Neural progenitor cell (in vitro differentiated cells): ENCODE data around the gene FTCD. TPM values are rescaled to one million over a fixed set of nuclear protein-coding genes. Genes with fewer than 3 reads are reported as not detected.
A peak's percentile ranks its signal among the peaks of the same experiment; 100 is the strongest.

Experiments
- DNase-seq: peaks from one replicate; pipeline ENCODE4 v3.0.0-alpha.2; 2016; ENCODE audit warnings: low spot score
- H2AFZ ChIP-seq: fragments of 200-600 bp; sonication (generic); replicated peaks from 2 replicates; pipeline ENCODE4 v1.6.1; 2016; ENCODE audit warnings: antibody characterized with exemption
- H3F3A ChIP-seq: fragments of 200-600 bp; sonication (generic); 2 replicates; pipeline ENCODE4 v1.6.1; 2016; ENCODE audit warnings: antibody characterized with exemption, low read depth
- H3K27ac ChIP-seq: fragments of 200-600 bp; sonication (generic); 2 replicates; pipeline ENCODE4 v1.5.1; 2016; ENCODE audit warnings: mild to moderate bottlenecking
- H3K27me3 ChIP-seq: fragments of 200-600 bp; sonication (generic); 2 replicates; pipeline ENCODE4 v1.6.1; 2016; ENCODE audit warnings: mild to moderate bottlenecking, moderate library complexity
- H3K36me3 ChIP-seq: fragments of 200-600 bp; sonication (generic); 2 replicates; pipeline ENCODE4 v1.5.1; 2016
- H3K4me1 ChIP-seq: fragments of 200-600 bp; sonication (generic); 2 replicates; pipeline ENCODE4 v1.6.1; 2016; ENCODE audit warnings: mixed run types
- H3K4me2 ChIP-seq: fragments of 200-600 bp; sonication (generic); 2 replicates; pipeline ENCODE4 v1.6.1; 2016
- H3K4me3 ChIP-seq: fragments of 200-600 bp; sonication (generic); 2 replicates; pipeline ENCODE4 v1.5.1; 2016
- H3K79me2 ChIP-seq: fragments of 200-600 bp; sonication (generic); 2 replicates; pipeline ENCODE4 v1.6.1; 2016; ENCODE audit warnings: low read depth
- H3K9ac ChIP-seq: fragments of 200-600 bp; sonication (generic); 2 replicates; pipeline ENCODE4 v1.6.1; 2016
- H3K9me3 ChIP-seq: fragments of 200-600 bp; sonication (generic); 2 replicates; pipeline ENCODE4 v1.5.1; 2016; ENCODE audit warnings: low read depth
- H4K20me1 ChIP-seq: fragments of 200-600 bp; sonication (generic); 2 replicates; pipeline ENCODE4 v1.6.1; 2016; ENCODE audit warnings: low read depth
- H3K27ac Mint-ChIP-seq: 3 replicates; pipeline ENCODE4 v1.8.0; 2021; ENCODE audit warnings: mixed read lengths
- H3K27me3 Mint-ChIP-seq: 2 replicates; pipeline ENCODE4 v1.8.0; 2022; ENCODE audit warnings: low read depth, mild to moderate bottlenecking, inconsistent platforms, moderate library complexity, mixed read lengths; ENCODE audit not compliant: insufficient read depth
- H3K36me3 Mint-ChIP-seq: 3 replicates; pipeline ENCODE4 v1.8.0; 2021; ENCODE audit warnings: mixed read lengths
- H3K4me1 Mint-ChIP-seq: 3 replicates; pipeline ENCODE4 v1.8.0; 2021; ENCODE audit warnings: mixed read lengths
- H3K4me3 Mint-ChIP-seq: 3 replicates; pipeline ENCODE4 v1.8.0; 2021; ENCODE audit warnings: mild to moderate bottlenecking, moderate library complexity, mixed read lengths
- H3K9me3 Mint-ChIP-seq: 3 replicates; pipeline ENCODE4 v1.8.0; 2020; ENCODE audit warnings: mixed read lengths
- EZH2 ChIP-seq: fragments of 200-600 bp; sonication (generic); IDR thresholded peaks from 2 replicates; pipeline ENCODE4 v1.6.1; 2017; ENCODE audit warnings: antibody characterized with exemption, mild to moderate bottlenecking, moderate library complexity
- EZH2phosphoT487 ChIP-seq: fragments of 200-600 bp; sonication (generic); IDR thresholded peaks from 2 replicates; pipeline ENCODE4 v1.6.1; 2017; ENCODE audit warnings: antibody characterized with exemption
- total RNA-seq: library from RNA; depleted of rRNA; stranded (reverse); fragments of >200 nt; gene quantifications from 2 replicates; pipeline ENCODE4 v1.2.3, GENCODE V29; 2015; ENCODE audit warnings: low replicate concordance
- TF ChIP-seq, protein P1 (sequence below): fragments of 200-600 bp; sonication (generic); IDR thresholded peaks from 2 replicates; pipeline ENCODE4 v1.5.1; 2017; ENCODE audit warnings: antibody characterized with exemption, mild to moderate bottlenecking

FTCD gene
- total RNA-seq, 1 donor from 2014 or later: not detected

GRCh38 chr21:46092026-46092764, 63.2 kb downstream of the FTCD start:
- Histone ChIP-seq H3K9ac (no peak overlapping the region), H3K36me3 (no peaks in the 10 kb centered on the region), H4K20me1 (no peaks in the 10 kb centered on the region), H2AFZ (no peak overlapping the region), H3K4me1 (no peaks in the 10 kb centered on the region), H3K27ac (no peak overlapping the region), H3K4me3 (no peak overlapping the region), H3K9me3 (no peaks in the 10 kb centered on the region), H3F3A (no peaks in the 10 kb centered on the region), H3K79me2 (no peaks in the 10 kb centered on the region), H3K27me3 (peaks cover 11% of the 10 kb centered on the region), H3K4me2 (no peak overlapping the region)
- Mint-ChIP-seq H3K9me3 (peaks cover 33% of the 10 kb centered on the region), H3K27me3 (peaks cover 24% of the 10 kb centered on the region), H3K27ac (no peak overlapping the region), H3K4me3 (no peak overlapping the region), H3K36me3 (peaks cover 6% of the 10 kb centered on the region), H3K4me1 (peaks cover 3% of the 10 kb centered on the region)
- no peak for TF ChIP-seq EZH2phosphoT487
- TF ChIP-seq, protein P1, sequence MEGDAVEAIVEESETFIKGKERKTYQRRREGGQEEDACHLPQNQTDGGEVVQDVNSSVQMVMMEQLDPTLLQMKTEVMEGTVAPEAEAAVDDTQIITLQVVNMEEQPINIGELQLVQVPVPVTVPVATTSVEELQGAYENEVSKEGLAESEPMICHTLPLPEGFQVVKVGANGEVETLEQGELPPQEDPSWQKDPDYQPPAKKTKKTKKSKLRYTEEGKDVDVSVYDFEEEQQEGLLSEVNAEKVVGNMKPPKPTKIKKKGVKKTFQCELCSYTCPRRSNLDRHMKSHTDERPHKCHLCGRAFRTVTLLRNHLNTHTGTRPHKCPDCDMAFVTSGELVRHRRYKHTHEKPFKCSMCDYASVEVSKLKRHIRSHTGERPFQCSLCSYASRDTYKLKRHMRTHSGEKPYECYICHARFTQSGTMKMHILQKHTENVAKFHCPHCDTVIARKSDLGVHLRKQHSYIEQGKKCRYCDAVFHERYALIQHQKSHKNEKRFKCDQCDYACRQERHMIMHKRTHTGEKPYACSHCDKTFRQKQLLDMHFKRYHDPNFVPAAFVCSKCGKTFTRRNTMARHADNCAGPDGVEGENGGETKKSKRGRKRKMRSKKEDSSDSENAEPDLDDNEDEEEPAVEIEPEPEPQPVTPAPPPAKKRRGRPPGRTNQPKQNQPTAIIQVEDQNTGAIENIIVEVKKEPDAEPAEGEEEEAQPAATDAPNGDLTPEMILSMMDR: no peak
- TF ChIP-seq EZH2: no peak
- DNase-seq: no peak

- no peak for DNase-seq
- Histone ChIP-seq H3F3A (no peaks in the 10 kb centered on the region), H3K9me3 (no peaks in the 10 kb centered on the region), H3K9ac (no peak overlapping the region), H2AFZ (no peak overlapping the region), H3K4me1 (no peaks in the 10 kb centered on the region), H3K4me2 (no peak overlapping the region), H3K36me3 (no peaks in the 10 kb centered on the region), H3K4me3 (no peak overlapping the region), H4K20me1 (no peaks in the 10 kb centered on the region), H3K79me2 (no peaks in the 10 kb centered on the region), H3K27ac (no peak overlapping the region), H3K27me3 (peaks cover 5% of the 10 kb centered on the region)
- Mint-ChIP-seq H3K36me3 (peaks cover 6% of the 10 kb centered on the region), H3K27me3 (peaks cover 21% of the 10 kb centered on the region), H3K9me3 (peaks cover 38% of the 10 kb centered on the region), H3K4me1 (no peaks in the 10 kb centered on the region), H3K4me3 (no peak overlapping the region), H3K27ac (no peak overlapping the region)
- TF ChIP-seq, protein P1: no peak
- TF ChIP-seq EZH2phosphoT487 (no peak), EZH2 (no peak)
Measured at GRCh38 chr21:46091631-46092025, 63.8 kb downstream of the FTCD start.

DNA sequence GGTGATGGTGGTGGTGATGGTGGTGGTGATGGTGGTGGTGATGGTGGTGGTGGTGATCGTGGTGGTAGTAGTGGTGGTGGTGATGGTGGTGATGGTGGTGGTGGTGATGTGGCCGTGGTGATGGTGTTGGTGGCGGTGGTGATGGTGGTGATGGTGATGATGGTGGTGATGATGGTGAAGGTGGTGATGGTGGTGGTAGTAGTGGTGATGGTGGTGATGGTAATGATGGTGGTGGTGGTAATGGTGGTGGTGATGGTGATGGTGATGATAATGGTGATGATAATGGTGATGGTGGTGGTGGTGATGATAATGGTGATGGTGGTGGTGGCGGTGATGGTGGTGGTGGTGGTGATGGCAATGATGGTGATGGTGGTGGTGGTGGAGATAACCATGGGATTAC, 64.3 kb downstream of the FTCD start:
- Mint-ChIP-seq H3K27me3 (peaks cover 18% of the 10 kb centered on the region), H3K9me3 (peaks cover 41% of the 10 kb centered on the region), H3K4me1 (no peaks in the 10 kb centered on the region), H3K27ac (no peak overlapping the region), H3K4me3 (peak overlapping the region; percentile 32), H3K36me3 (peaks cover 6% of the 10 kb centered on the region)
- Histone ChIP-seq H3F3A (no peaks in the 10 kb centered on the region), H3K9me3 (no peaks in the 10 kb centered on the region), H3K79me2 (no peaks in the 10 kb centered on the region), H3K4me1 (no peaks in the 10 kb centered on the region), H2AFZ (no peak overlapping the region), H3K36me3 (no peaks in the 10 kb centered on the region), H3K9ac (no peak overlapping the region), H3K4me2 (no peak overlapping the region), H4K20me1 (no peaks in the 10 kb centered on the region), H3K27me3 (no peaks in the 10 kb centered on the region), H3K4me3 (no peak overlapping the region), H3K27ac (no peak overlapping the region)
- no peak for TF ChIP-seq EZH2
- TF ChIP-seq, protein P1: no peak
- no peak for TF ChIP-seq EZH2phosphoT487
- no peak for DNase-seq
